T-helper 22 cell (primary cell): Measurements from ENCODE around the gene GPC5.
"Not testable (repeated sequence)": the region's sequence is repeated elsewhere in the genome, so short reads cannot be mapped to it uniquely, and the experiment has no call there.

ENCODE experiments used
- DNase-seq: peaks from one replicate; pipeline ENCODE4 v3.0.0-alpha.2; 2020; ENCODE audit warnings: low read depth

The GPC5 gene

GRCh38 chr13:92290718-92291307 lies 892.4 kb downstream of the GPC5 start:
- not testable (repeated sequence) for DNase-seq

GRCh38 chr13:92294533-92294932 lies 896.1 kb downstream of the GPC5 start:
- not testable (repeated sequence) for DNase-seq

- not testable (repeated sequence) for DNase-seq
Measured at GRCh38 chr13:92296154-92296671, 897.8 kb downstream of the GPC5 start.

- DNase-seq = no peak
Measured at GRCh38 chr13:92297971-92298942, 899.8 kb downstream of the GPC5 start.

GRCh38 chr13:92300651-92301050 lies 902.2 kb downstream of the GPC5 start:
- no peak for DNase-seq

- no peak for DNase-seq
Measured at GRCh38 chr13:92303428-92303827, 905.0 kb downstream of the GPC5 start.

- no peak for DNase-seq
Measured at GRCh38 chr13:92307752-92308151, 909.3 kb downstream of the GPC5 start.

GRCh38 chr13:92312823-92313222 lies 914.4 kb downstream of the GPC5 start:
- no peak for DNase-seq

GRCh38 chr13:92313382-92313781 lies 915.0 kb downstream of the GPC5 start:
- DNase-seq = no peak

GRCh38 chr13:92315265-92315664 lies 916.8 kb downstream of the GPC5 start:
- no peak for DNase-seq

- DNase-seq = no peak
Measured at GRCh38 chr13:92316030-92316429, 917.6 kb downstream of the GPC5 start.

- no peak for DNase-seq
Measured at GRCh38 chr13:92317066-92317465, 918.6 kb downstream of the GPC5 start.

- no peak for DNase-seq
Measured at GRCh38 chr13:92320323-92320722, 921.9 kb downstream of the GPC5 start.

GRCh38 chr13:92321174-92321573 lies 922.8 kb downstream of the GPC5 start:
- no peak for DNase-seq

- DNase-seq = no peak
Measured at GRCh38 chr13:92345627-92346026, 947.2 kb downstream of the GPC5 start.

- no peak for DNase-seq
Measured at GRCh38 chr13:92346046-92346445, 947.6 kb downstream of the GPC5 start.

GRCh38 chr13:92354583-92354982 lies 956.2 kb downstream of the GPC5 start:
- no peak for DNase-seq

GRCh38 chr13:92355213-92355612 lies 956.8 kb downstream of the GPC5 start:
- DNase-seq = no peak

GRCh38 chr13:92362717-92363116 lies 964.3 kb downstream of the GPC5 start:
- no peak for DNase-seq

GRCh38 chr13:92365904-92366303 lies 967.5 kb downstream of the GPC5 start:
- no peak for DNase-seq

GRCh38 chr13:92377396-92377795 lies 979.0 kb downstream of the GPC5 start:
- no peak for DNase-seq

- DNase-seq = no peak
Measured at GRCh38 chr13:92379371-92379770, 981.0 kb downstream of the GPC5 start.

GRCh38 chr13:92384410-92384809 lies 986.0 kb downstream of the GPC5 start:
- DNase-seq = no peak
